H9 (cell line): ENCODE data around the gene CD58. TPM values are rescaled to one million over a fixed set of nuclear protein-coding genes. Genes with fewer than 3 reads are reported as not detected.

Source experiments
- DNase-seq: peaks from one replicate; pipeline ENCODE4 v3.0.0-alpha.2; 2017
- H2AFZ ChIP-seq: one replicate; pipeline ENCODE4 v1.6.1; 2013; ENCODE audit warnings: mild to moderate bottlenecking, low read length, control low read depth, moderate library complexity
- H2AK5ac ChIP-seq: 2 replicates; pipeline ENCODE4 v1.6.1; 2013; ENCODE audit warnings: low read length, control low read depth, mixed read lengths; ENCODE audit not compliant: insufficient read length
- H2BK120ac ChIP-seq: one replicate; pipeline ENCODE4 v1.6.1; 2013; ENCODE audit warnings: low read depth, mild to moderate bottlenecking, low read length, control low read depth, inconsistent platforms; ENCODE audit not compliant: poor library complexity, severe bottlenecking
- H2BK12ac ChIP-seq: 2 replicates; pipeline ENCODE4 v1.6.1; 2013; ENCODE audit warnings: low read length, control low read depth, mixed read lengths, low read depth; ENCODE audit not compliant: insufficient read length
- H2BK15ac ChIP-seq: 2 replicates; pipeline ENCODE4 v1.6.1; 2013; ENCODE audit warnings: low read depth, low read length, control low read depth
- H2BK20ac ChIP-seq: one replicate; pipeline ENCODE4 v1.6.1; 2013; ENCODE audit warnings: low read depth, mild to moderate bottlenecking, low read length, control low read depth, inconsistent platforms; ENCODE audit not compliant: poor library complexity, severe bottlenecking
- H2BK5ac ChIP-seq: 2 replicates; pipeline ENCODE4 v1.6.1; 2013; ENCODE audit warnings: low read length, control low read depth, mixed read lengths; ENCODE audit not compliant: insufficient read length
- H3K14ac ChIP-seq: 2 replicates; pipeline ENCODE4 v1.6.1; 2013; ENCODE audit warnings: low read length, control low read depth; ENCODE audit not compliant: insufficient read depth
- H3K18ac ChIP-seq: 2 replicates; pipeline ENCODE4 v1.6.1; 2013; ENCODE audit warnings: low read depth, mild to moderate bottlenecking, mixed read lengths, low read length, control low read depth; ENCODE audit not compliant: insufficient read length
- H3K23ac ChIP-seq: 2 replicates; pipeline ENCODE4 v1.6.1; 2013; ENCODE audit warnings: low read length, control low read depth, mixed read lengths, low read depth; ENCODE audit not compliant: insufficient read length
- H3K23me2 ChIP-seq: 2 replicates; pipeline ENCODE4 v1.6.1; 2013; ENCODE audit warnings: low read depth, mild to moderate bottlenecking, mixed read lengths, low read length, control low read depth; ENCODE audit not compliant: insufficient read length, poor library complexity, severe bottlenecking
- H3K27ac ChIP-seq: 2 replicates; pipeline ENCODE4 v1.5.1; 2013; ENCODE audit warnings: low read length, control low read depth, mixed read lengths, low read depth; ENCODE audit not compliant: insufficient read length
- H3K27me3 ChIP-seq: 2 replicates; pipeline ENCODE4 v1.6.1; 2013; ENCODE audit warnings: low read length, control low read depth, inconsistent platforms; ENCODE audit not compliant: insufficient read depth
- H3K4ac ChIP-seq: 2 replicates; pipeline ENCODE4 v1.6.1; 2013; ENCODE audit warnings: low read depth, mild to moderate bottlenecking, control low read depth, inconsistent platforms, low read length, moderate library complexity
- H3K4me1 ChIP-seq: 2 replicates; pipeline ENCODE4 v1.6.1; 2013; ENCODE audit warnings: low read length, control low read depth, inconsistent platforms; ENCODE audit not compliant: insufficient read depth
- H3K4me2 ChIP-seq: 2 replicates; pipeline ENCODE4 v1.6.1; 2013; ENCODE audit warnings: low read length, control low read depth, mixed read lengths; ENCODE audit not compliant: insufficient read length, insufficient read depth
- H3K56ac ChIP-seq: 2 replicates; pipeline ENCODE4 v1.6.1; 2013; ENCODE audit warnings: low read depth, mild to moderate bottlenecking, mixed read lengths, low read length, control low read depth; ENCODE audit not compliant: insufficient read length
- H3K79me1 ChIP-seq: 2 replicates; pipeline ENCODE4 v1.6.1; 2013; ENCODE audit warnings: low read depth, mild to moderate bottlenecking, moderate library complexity, low read length, control low read depth, inconsistent platforms; ENCODE audit not compliant: insufficient read depth, poor library complexity, severe bottlenecking
- H3K79me2 ChIP-seq: 2 replicates; pipeline ENCODE4 v1.6.1; 2013; ENCODE audit warnings: low read length, control low read depth, inconsistent platforms; ENCODE audit not compliant: insufficient read depth
- H3K9ac ChIP-seq: 2 replicates; pipeline ENCODE4 v1.6.1; 2013; ENCODE audit warnings: low read length, control low read depth, mixed read lengths; ENCODE audit not compliant: insufficient read length; ENCODE audit errors: extremely low read depth
- H3K9me3 ChIP-seq: one replicate; pipeline ENCODE4 v1.6.1; 2013; ENCODE audit warnings: low read depth, low read length, inconsistent platforms; ENCODE audit not compliant: control insufficient read depth
- H3T11ph ChIP-seq: one replicate; pipeline ENCODE4 v1.6.1; 2013; ENCODE audit warnings: mild to moderate bottlenecking, low read length, control low read depth, inconsistent platforms
- H4K20me1 ChIP-seq: one replicate; pipeline ENCODE4 v1.6.1; 2013; ENCODE audit not compliant: control insufficient read depth, insufficient read length, insufficient read depth
- H4K5ac ChIP-seq: 2 replicates; pipeline ENCODE4 v1.6.1; 2013; ENCODE audit warnings: low read depth, mild to moderate bottlenecking, mixed read lengths, low read length, control low read depth; ENCODE audit not compliant: insufficient read length
- H4K8ac ChIP-seq: replicated peaks from 2 replicates; pipeline ENCODE4 v1.6.1; 2013; ENCODE audit warnings: low read length, control low read depth, mixed read lengths, low read depth; ENCODE audit not compliant: insufficient read length
- H4K91ac ChIP-seq: 2 replicates; pipeline ENCODE4 v1.6.1; 2013; ENCODE audit warnings: low read depth, mild to moderate bottlenecking, moderate library complexity, mixed read lengths, low read length, control low read depth; ENCODE audit not compliant: insufficient read length
- H3K27ac Mint-ChIP-seq, 3 experiments: 2 replicates in 2 of 3; 3 replicates in 1 of 3; pipeline ENCODE4 v1.8.0; 2020 to 2021; ENCODE audit warnings: mixed read lengths in 3 of 3, mild to moderate bottlenecking in 1 of 3, moderate library complexity in 1 of 3
- H3K27me3 Mint-ChIP-seq: 2 replicates; pipeline ENCODE4 v1.8.0; 2021; ENCODE audit warnings: low read depth, mild to moderate bottlenecking, moderate library complexity, mixed read lengths
- H3K36me3 Mint-ChIP-seq, 3 experiments: 2 replicates in 2 of 3; 3 replicates in 1 of 3; pipeline ENCODE4 v1.8.0; 2020 to 2021; ENCODE audit warnings: low read depth in 3 of 3, mixed read lengths in 3 of 3; ENCODE audit not compliant: insufficient read depth in 1 of 3
- H3K4me1 Mint-ChIP-seq, 2 experiments: 2 replicates each; pipeline ENCODE4 v1.8.0; 2020; ENCODE audit warnings: mixed read lengths in 2 of 2
- H3K4me3 Mint-ChIP-seq, 2 experiments: 2 replicates in 1 of 2; 3 replicates in 1 of 2; pipeline ENCODE4 v1.8.0; 2020 to 2021; ENCODE audit warnings: mild to moderate bottlenecking in 2 of 2, mixed read lengths in 2 of 2, moderate library complexity in 1 of 2
- H3K9me3 Mint-ChIP-seq, 2 experiments: 2 replicates in 1 of 2; 3 replicates in 1 of 2; pipeline ENCODE4 v1.8.0; 2020; ENCODE audit warnings: mild to moderate bottlenecking in 2 of 2, mixed read lengths in 2 of 2, moderate library complexity in 1 of 2
- CTCF ChIP-seq: fragments of 200-600 bp; sonication (generic); conservative IDR thresholded peaks from 3 replicates; pipeline ENCODE4 v1.8.0; 2021; ENCODE audit warnings: antibody characterized with exemption, mild to moderate bottlenecking
- WGBS: extraction: QIAGEN DNeasy Blood & Tissue Kit; methylation state at CpG from one replicate; pipeline ENCODE4 v1.1.7; 2013; ENCODE audit warnings: missing lambda C conversion rate, low lambda C conversion rate, mixed read lengths; ENCODE audit not compliant: insufficient read length; ENCODE audit errors: extremely low coverage; 5-methylcytosine and 5-hydroxymethylcytosine counted together
- total RNA-seq: library from RNA; stranded (reverse); gene quantifications from 2 replicates; pipeline ENCODE4 v1.2.1, GENCODE V29; 2021

Gene CD58
- total RNA-seq, 1 experiment from 2014 or later = 4.3 TPM

- Histone ChIP-seq H3K23me2 (no peaks in the 10 kb centered on the region), H2AK5ac (no peak overlapping the region), H3K27ac (no peak overlapping the region), H2BK20ac (no peak overlapping the region), H2AFZ (no peak overlapping the region), H3K4me2 (no peak overlapping the region), H3K23ac (no peak overlapping the region), H3T11ph (no peak overlapping the region), H2BK12ac (no peak overlapping the region), H2BK120ac (no peak overlapping the region), H4K5ac (no peak overlapping the region), H3K27me3 (no peaks in the 10 kb centered on the region), H3K14ac (no peak overlapping the region), H3K4me1 (no peaks in the 10 kb centered on the region), H3K56ac (no peak overlapping the region), H4K91ac (no peak overlapping the region), H2BK15ac (no peak overlapping the region), H4K20me1 (no peaks in the 10 kb centered on the region), H3K79me1 (no peaks in the 10 kb centered on the region), H3K4ac (no peak overlapping the region), H3K18ac (no peak overlapping the region), H3K9ac (no peak overlapping the region), H3K9me3 (no peaks in the 10 kb centered on the region), H2BK5ac (no peak overlapping the region), H4K8ac (no peak overlapping the region), H3K79me2 (no peaks in the 10 kb centered on the region)
- WGBS = no CpG with 5 or more reads among the region's 1 CpG
- TF ChIP-seq CTCF = no peak
- Mint-ChIP-seq H3K27ac (no peak overlapping the region), H3K27me3 (no peaks in the 10 kb centered on the region), H3K9me3 (no peaks in the 10 kb centered on the region), H3K36me3 (peaks cover 0 to 6% (median under 1%) of the 10 kb centered on the region in 3 experiments; a peak in 5 of 7 replicates), H3K4me1 (peaks cover 5% of the 10 kb centered on the region in 2 experiments), H3K4me3 (no peak overlapping the region)
- DNase-seq = no peak
Observed at GRCh38 chr1:116578581-116578980, 7.8 kb upstream of the CD58 start.
